Hippocampal formation (tissue), 2 donors: Measurements from ENCODE around the gene RAB3IL1.

Experiments used
- DNase-seq, 2 donors: peaks; one replicate each; lab custom pipeline; 2025; lab: John Stamatoyannopoulos, UW

Gene RAB3IL1

GRCh38 chr11:61919705-61920631 lies 2.6 kb upstream of the RAB3IL1 start:
- no peak for DNase-seq

- DNase-seq: no peak
Observed at GRCh38 chr11:61918938-61919704, 1.8 kb upstream of the RAB3IL1 start.

- no peak for DNase-seq
Observed at GRCh38 chr11:61918251-61918937, 1.0 kb upstream of the RAB3IL1 start.

GRCh38 chr11:61916737-61917333 lies 531 bp downstream of the RAB3IL1 start:
- no peak for DNase-seq

GRCh38 chr11:61914471-61915171 lies 2.7 kb downstream of the RAB3IL1 start:
- DNase-seq: no peak

- DNase-seq: no peak
Observed at GRCh38 chr11:61913699-61914395, 3.5 kb downstream of the RAB3IL1 start.

- DNase-seq: no peak
Observed at GRCh38 chr11:61912991-61913698, 4.2 kb downstream of the RAB3IL1 start.

- peak in 1 of 2 donors; percentile 12 for DNase-seq
Observed at GRCh38 chr11:61912530-61912898, 4.9 kb downstream of the RAB3IL1 start.

GRCh38 chr11:61911701-61912529 lies 5.5 kb downstream of the RAB3IL1 start:
- no peak for DNase-seq

- DNase-seq: no peak
Observed at GRCh38 chr11:61911128-61911700, 6.2 kb downstream of the RAB3IL1 start.

GRCh38 chr11:61910187-61911127 lies 6.9 kb downstream of the RAB3IL1 start:
- no peak for DNase-seq

- DNase-seq: peak in 1 of 2 donors; percentile 28
Observed at GRCh38 chr11:61908730-61909316, 8.5 kb downstream of the RAB3IL1 start.

GRCh38 chr11:61907871-61908729 lies 9.3 kb downstream of the RAB3IL1 start:
- no peak for DNase-seq

GRCh38 chr11:61907282-61907681 lies 10.1 kb downstream of the RAB3IL1 start:
- DNase-seq: no peak

GRCh38 chr11:61906522-61906909 lies 10.8 kb downstream of the RAB3IL1 start:
- no peak for DNase-seq

- no peak for DNase-seq
Observed at GRCh38 chr11:61905801-61906521, 11.4 kb downstream of the RAB3IL1 start.
